ENCODE results near the gene CADM2.

DNA sequence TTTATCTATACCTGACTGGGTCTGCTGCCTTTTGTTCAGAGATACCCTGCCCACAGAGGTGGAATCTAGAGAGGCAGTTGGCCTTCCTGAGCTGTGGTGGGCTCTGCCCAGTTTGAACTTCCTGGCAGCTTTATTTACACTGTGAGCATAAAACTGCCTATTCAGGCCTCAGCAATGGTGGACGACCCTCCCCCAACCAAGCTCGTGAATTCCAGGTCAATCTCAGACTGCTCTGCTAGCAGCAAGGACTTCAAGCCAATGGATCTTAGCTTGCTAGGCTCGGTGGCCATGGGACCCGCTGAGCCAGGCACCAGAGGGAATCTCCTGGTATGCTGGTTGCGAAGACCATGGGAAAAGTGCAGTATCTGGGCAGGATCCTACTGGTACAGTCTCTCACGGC, 270.2 kb downstream of the CADM2 start:
- TF ChIP-seq, protein P1, sequence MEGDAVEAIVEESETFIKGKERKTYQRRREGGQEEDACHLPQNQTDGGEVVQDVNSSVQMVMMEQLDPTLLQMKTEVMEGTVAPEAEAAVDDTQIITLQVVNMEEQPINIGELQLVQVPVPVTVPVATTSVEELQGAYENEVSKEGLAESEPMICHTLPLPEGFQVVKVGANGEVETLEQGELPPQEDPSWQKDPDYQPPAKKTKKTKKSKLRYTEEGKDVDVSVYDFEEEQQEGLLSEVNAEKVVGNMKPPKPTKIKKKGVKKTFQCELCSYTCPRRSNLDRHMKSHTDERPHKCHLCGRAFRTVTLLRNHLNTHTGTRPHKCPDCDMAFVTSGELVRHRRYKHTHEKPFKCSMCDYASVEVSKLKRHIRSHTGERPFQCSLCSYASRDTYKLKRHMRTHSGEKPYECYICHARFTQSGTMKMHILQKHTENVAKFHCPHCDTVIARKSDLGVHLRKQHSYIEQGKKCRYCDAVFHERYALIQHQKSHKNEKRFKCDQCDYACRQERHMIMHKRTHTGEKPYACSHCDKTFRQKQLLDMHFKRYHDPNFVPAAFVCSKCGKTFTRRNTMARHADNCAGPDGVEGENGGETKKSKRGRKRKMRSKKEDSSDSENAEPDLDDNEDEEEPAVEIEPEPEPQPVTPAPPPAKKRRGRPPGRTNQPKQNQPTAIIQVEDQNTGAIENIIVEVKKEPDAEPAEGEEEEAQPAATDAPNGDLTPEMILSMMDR (conservative IDR thresholded peaks at IDR 0.05), result no peak
- TF ChIP-seq ZFX (IDR thresholded peaks at IDR 0.05), result no peak
